GM13977 (cell line): ENCODE data around the gene KRT71.

ENCODE experiments used
- DNase-seq: peaks from one replicate; pipeline ENCODE4 v3.0.0; 2012; ENCODE audit warnings: low spot score
- CTCF ChIP-seq: IDR thresholded peaks from 2 replicates; pipeline ENCODE4 v1.5.1; 2012; ENCODE audit warnings: mild to moderate bottlenecking, control low read depth; ENCODE audit not compliant: insufficient read depth; ENCODE audit errors: extremely low read depth, missing control alignments
- in situ Hi-C: fragments of 300-500 bp; cut with MboI; formaldehyde crosslinking; loops from one replicate; pipeline ENCODE4 v1.12.0; 2022; ENCODE audit warnings: low sequenced_read_pairs, low pct_unique_long_range_greater_than_20kb, mixed read lengths, inconsistent platforms; ENCODE audit not compliant: unreplicated experiment

Gene KRT71

GRCh38 chr12:52498946-52499345 lies 54.0 kb downstream of the KRT71 start:
- in situ Hi-C loops = no loop called here
- DNase-seq = no peak
- no peak for TF ChIP-seq CTCF

- no peak for DNase-seq
- in situ Hi-C loops = no loop called here
- no peak for TF ChIP-seq CTCF
These were observed 55.0 kb downstream of the KRT71 start for GRCh38 chr12:52497975-52498374.

GRCh38 chr12:52496590-52497071 lies 56.3 kb downstream of the KRT71 start:
- no peak for TF ChIP-seq CTCF
- in situ Hi-C loops = no loop called here
- DNase-seq = no peak

GRCh38 chr12:52496054-52496453 lies 56.9 kb downstream of the KRT71 start:
- no peak for DNase-seq
- no peak for TF ChIP-seq CTCF
- in situ Hi-C loops = no loop called here

GRCh38 chr12:52495389-52495788 lies 57.6 kb downstream of the KRT71 start:
- DNase-seq = no peak
- TF ChIP-seq CTCF = no peak
- in situ Hi-C loops = no loop called here

- in situ Hi-C loops = no loop called here
- TF ChIP-seq CTCF = no peak
- DNase-seq = no peak
These were observed 58.4 kb downstream of the KRT71 start for GRCh38 chr12:52494518-52494917.

GRCh38 chr12:52494100-52494499 lies 58.8 kb downstream of the KRT71 start:
- in situ Hi-C loops = no loop called here
- DNase-seq = no peak
- no peak for TF ChIP-seq CTCF
